Measurements from ENCODE around the gene GPR31. TPM values are rescaled to one million over a fixed set of nuclear protein-coding genes. Genes with fewer than 3 reads are reported as not detected.

Gene GPR31
- polyA plus RNA-seq, 1 experiment, result not detected

- no peak for TF ChIP-seq CTCF (IDR thresholded peaks at IDR 0.05; ENCODE audit: insufficient read depth, low read depth, low read length)
- H3K4me3 ChIP-seq (ENCODE audit: low read depth, low read length), result no peak overlapping the region
These were observed 50.0 kb downstream of the GPR31 start for GRCh38 chr6:167107787-167108186.

GRCh38 chr6:167106406-167106805 is 51.4 kb downstream of the GPR31 start:
- DNase-seq (ENCODE audit: low read depth), result no peak
- Histone ChIP-seq H3K27me3 (ENCODE audit: control insufficient read depth, insufficient read depth, low read length) (no peaks in the 10 kb centered on the region), H3K36me3 (ENCODE audit: control insufficient read depth, insufficient read depth, low read length) (no peaks in the 10 kb centered on the region), H3K4me3 (ENCODE audit: low read depth, low read length) (no peak overlapping the region)
- TF ChIP-seq CTCF (IDR thresholded peaks at IDR 0.05; ENCODE audit: insufficient read depth, low read depth, low read length), result no peak
- POLR2A ChIA-PET, result no interaction called here
- CTCF ChIA-PET, result interaction anchor here (0.6 kb wide), 1 partner anchor 155 kb away, joined by 3 read pairs; no protein-coding TSS in a partner anchor

More at GRCh38 chr6:167107787-167108186, 50.0 kb downstream of the GPR31 start:
- no peak for DNase-seq (ENCODE audit: low read depth)
- ChIA-PET CTCF (no interaction called here), POLR2A (no interaction called here)
- no peaks in the 10 kb centered on the region for H3K36me3 ChIP-seq (ENCODE audit: control insufficient read depth, insufficient read depth, low read length)
- H3K27me3 ChIP-seq (ENCODE audit: control insufficient read depth, insufficient read depth, low read length), result no peaks in the 10 kb centered on the region

Other genes with a start within 250 kb of the GPR31 start
- gene RNASET2, start 201.4 kb downstream of the GPR31 start, polyA plus RNA-seq (2011; rRNA removed), result 24.7 and 28.4 TPM in 2 replicates
- 5.6 and 15.5 TPM in 2 replicates for gene CEP43, start 158.6 kb downstream of the GPR31 start, polyA plus RNA-seq (2011; rRNA removed)
- gene CCR6, start 34.9 kb downstream of the GPR31 start, polyA plus RNA-seq (2011; rRNA removed), result not detected in 2 replicates
- gene UNC93A, start 133.3 kb upstream of the GPR31 start, polyA plus RNA-seq (2011; rRNA removed), result not detected in 2 replicates
- gene TTLL2, start 167.1 kb upstream of the GPR31 start, polyA plus RNA-seq (2011; rRNA removed), result not detected in 2 replicates